ENCODE results near the gene GLUL.
A peak's percentile ranks its signal among the peaks of the same experiment; 100 is the strongest.

Gene GLUL

DNA sequence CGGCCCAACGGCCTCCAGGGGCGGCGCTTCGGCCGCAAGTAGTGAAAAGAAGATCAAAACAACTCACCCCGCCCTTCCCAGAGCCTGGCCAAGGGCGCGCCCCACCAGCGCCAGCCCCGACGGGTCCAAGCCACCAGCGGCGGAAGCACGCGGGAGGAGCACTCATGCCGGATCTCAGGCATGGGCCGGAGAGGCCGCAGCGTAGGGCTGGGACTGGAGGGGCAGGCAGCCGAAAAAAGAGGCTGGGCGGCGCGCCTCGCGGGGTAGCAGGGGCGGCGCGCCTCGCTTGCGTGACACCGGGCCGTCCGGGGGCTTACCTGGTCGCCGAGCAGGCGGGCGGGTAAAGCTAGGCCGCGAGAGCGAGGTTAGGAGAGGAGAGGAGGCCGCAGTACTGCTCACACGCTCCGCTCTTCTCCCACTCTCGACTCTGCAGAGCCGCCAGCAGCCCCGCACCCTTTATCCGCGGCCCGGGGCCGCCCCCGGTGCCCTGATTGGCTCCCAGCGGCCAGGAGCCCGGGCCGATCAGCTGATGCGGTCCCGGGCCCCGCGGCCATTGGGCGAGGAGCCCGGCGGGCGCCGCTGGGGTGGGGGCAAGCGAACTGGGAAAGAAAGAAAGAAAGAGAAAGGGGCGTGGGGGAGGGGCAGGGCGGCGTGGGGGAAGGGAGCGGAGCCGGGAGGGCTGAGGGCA lies at the start of gene GLUL:
GLUL (minus strand) TSS at position 429 of the 688 bp plus-strand sequence. CDS start 3,053 bp downstream, outside the sequence.
- DNase-seq, result peak; percentile 89

DNA sequence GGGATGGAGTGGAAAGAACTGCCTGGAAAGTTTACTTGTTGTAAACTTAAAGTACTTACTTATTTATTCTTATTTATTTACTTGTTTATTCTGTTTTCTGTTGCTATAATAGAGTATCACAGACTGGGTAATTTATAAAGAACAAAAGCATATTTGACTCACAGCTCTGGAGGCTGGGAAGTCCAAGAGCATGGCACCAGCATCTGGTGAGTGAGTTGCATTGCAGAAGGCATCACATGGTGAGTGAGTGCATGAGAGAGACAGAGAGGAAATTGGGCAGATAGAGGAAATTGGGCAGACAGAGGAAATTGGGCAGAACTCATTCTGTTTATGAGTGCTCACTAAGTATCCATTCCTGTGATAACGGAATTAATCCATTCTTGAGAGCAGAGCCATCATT lies 46.7 kb upstream of the GLUL start:
- DNase-seq, result no peak

DNA sequence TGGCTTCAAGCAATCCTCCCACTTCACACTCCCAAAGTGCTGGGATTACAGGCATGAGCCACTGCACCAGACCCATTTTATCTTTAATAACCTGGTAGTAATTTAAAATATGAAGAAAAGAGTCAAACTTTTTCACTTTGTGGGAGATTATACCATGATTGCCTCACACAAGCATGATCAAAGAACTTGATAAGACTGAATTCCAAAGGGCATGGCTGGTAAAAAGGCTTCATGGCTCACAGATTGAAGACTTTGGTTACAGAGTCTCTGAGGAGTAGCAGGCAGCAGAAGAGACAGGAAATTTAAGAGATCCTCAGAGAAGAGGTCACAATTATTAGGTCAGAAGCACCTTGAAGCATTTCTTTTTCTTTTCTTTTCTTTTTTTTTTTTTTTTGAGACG lies 42.0 kb upstream of the GLUL start:
- DNase-seq, result no peak

DNA sequence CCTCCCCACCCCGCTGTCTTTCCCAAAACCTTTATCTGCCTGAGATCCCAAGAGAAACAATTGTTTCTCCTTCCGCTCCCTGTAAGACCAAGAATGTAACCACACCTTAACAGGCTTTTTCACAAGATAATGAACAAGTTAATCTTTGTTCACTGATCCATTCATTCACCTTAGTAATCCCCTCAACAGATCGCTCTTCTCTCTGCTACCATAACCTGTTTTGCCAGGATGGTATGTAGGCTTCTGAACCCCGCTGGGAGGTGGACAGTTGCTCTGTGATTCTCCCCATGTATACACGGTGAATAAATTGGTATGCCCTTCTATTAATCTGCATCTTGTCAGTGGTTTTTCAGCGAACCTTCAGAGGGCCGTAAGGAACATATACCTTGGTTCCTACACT lies 39.7 kb upstream of the GLUL start:
- no peak for DNase-seq

DNA sequence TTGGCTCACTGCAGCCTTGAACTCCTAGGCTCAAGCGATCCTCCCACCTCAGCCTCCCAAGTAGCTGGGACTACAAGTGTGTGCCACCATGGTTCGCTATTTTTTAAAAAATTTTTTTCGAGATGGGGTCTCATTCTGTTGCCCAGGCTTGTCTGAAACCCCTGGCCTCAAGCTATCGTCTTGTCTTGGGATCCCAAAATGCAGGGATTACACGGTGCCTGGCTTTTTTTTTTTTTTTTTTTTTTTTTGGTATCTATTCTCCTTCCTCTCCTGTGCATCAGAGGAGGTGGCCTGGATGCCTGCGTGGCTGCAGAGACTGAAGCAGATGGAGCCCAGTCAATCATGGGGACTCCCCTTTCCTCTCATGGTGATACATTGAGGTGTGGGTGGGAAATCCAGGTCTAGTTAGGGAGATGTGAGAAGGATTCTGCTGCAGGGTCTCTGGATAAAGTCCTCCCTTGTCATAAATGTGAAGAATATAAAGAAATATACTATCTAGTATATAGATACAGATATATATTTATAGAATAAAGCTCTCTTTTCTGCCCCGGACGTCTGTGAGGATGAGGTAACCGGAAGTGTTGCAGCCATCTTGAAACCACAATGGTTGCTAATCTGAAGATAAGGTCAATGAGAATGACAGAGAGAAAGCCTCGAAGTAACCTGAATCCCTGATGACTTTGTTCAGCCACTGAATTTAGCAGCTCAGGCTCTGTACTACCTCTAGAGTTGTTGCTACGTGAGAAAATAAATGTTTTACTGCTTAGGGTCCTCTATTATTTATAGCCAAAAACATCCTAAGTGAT lies 38.9 kb upstream of the GLUL start:
- no peak for DNase-seq

DNA sequence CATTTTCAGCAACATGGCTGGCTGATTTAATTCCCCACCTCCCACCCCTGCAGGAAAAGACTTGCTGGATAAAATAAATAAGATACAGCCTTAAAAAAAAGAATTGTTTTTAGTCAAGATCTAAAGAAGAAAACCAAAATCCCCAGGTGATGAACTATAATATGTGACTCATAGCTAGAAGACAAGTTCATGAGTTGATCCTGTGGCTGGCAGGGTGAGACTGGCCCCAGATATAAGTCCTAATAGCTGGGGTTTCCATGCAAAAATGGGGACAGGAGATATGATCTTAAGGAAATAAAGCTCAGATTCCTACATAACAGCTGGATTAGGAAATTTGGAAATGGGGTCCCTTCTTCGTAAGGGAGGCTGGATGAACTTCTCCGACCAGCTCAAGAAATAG lies 36.5 kb upstream of the GLUL start:
- no peak for DNase-seq

DNA sequence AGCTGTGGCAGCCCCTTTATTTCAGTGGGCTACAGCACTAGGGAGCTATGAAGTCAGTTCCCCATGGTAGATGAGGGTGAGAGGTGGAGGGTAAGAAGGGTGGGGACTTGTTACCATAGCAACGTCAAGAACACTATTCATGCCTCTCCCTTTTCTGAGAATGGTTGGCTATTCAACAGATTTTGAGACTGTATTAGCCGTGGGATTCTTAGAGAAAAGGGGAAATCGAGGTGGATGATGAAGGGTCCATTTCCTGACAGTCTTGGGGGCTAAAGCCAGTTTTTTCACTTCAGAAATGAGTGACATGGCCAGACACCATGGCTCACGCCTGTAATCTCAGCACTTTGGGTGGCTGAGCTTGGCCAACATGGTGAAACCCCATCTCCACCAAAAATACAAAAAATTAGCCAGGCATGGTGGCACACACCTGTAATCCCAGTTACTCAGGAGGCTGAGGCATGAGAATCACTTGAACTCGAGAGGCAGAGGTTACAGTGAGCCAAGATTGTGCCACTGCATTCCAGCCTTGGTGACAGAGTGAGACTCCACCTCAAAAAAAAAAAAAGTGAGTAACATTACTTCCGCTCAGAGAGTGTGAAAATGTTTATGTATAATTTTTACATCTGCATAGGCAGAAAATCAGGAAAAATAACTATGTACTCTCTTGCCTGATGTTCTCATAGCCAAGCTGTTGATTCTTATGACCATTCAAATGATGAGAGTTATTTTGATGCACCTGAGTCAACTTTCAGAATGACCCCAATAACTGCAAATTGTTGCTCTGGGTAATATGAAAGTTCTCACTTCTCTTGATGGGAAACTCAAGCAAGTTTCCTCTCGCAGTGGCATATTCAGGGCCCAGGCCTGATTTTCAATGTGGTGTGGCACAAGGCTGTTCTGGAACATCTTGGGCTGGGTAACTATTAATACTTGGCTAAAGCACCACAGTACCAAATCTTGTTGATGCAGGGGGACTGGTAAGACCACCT lies 35.1 kb upstream of the GLUL start:
- DNase-seq, result no peak

DNA sequence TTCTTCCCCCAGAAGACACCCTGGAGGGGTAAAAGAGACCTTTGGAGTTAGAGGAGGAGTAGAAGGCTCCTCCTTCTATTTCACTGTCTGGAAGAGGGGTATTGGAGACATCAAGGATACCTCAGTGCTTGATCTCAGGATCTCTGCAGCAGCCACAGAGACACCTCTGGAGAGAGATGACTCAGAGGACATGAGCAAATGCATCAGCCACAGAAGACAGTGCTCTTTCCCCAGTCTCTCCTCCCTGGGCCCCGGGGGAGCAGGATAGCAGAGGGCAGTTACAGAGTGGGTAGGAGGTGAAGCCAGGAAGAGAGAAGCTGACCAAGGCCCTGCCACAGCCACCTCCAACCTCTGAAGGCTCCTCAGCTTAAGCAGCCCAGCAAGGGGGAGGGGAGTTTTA lies 24.2 kb upstream of the GLUL start:
- no peak for DNase-seq

DNA sequence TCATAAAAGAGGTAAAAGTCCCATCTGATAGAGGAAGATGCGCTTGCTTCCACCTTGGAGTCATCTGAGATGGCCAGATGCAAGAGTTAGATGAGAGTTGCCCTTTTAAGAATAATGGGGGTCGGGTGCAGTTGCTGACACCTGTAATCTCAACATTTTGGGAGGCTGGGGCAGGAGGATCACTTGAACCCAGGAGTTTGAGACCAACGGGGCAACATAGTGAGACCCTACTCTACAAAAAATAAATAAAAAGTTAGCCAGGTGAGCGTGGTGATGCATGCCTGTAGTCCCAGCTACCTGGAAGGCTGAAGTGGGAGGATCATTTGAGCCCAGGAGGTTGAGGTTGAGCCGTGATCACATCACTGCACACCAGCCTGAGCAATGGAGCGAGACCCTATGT lies 22.4 kb upstream of the GLUL start:
- no peak for DNase-seq

DNA sequence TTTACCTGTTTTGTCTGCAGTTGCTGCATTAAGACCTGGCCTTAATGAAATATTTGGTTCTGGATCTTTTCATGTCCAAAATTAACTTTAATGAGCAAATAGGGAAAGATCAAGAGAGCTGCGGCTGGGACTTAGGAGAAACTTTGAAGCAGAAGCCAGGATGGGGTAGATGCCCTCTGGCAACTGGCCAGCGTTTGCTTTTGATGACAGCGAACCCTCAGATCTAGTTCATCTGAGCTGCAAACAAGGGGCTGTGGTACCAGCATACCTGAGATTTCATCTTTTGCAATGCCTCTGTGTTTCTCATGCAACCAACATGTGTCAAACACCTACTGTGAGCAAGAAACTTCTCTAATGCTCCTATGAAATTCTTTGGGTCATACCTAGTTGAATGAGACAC lies 21.9 kb upstream of the GLUL start:
- no peak for DNase-seq

DNA sequence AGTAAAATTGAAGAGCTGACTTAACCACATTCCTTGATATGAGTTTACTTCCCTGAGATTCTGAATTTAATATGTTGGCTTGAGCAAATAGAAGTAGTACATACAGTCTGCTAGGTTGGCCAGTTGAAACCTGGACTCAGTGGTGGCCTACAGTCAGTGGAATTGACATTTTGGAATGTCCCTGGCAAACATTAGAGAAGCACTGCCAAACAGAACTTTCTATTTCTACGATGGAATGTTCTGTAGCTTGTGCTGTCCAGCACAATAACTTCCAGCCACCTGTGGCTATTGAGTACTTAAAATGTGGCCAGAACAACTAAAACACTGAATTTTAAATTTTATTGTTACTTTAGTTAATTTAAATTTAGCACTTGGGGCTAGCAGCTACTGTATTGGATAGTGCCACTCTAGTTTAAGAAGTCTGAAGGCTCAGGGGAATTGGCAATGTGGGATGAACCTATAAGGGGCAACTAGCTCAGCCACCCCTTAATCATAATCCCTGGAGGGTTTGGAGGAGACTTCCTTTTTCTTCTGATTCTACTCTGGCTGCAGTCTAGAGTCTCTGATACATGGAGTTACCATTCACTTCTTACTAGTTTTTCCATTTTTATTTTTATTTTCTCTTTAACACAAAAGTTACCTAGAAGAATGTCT lies 19.2 kb upstream of the GLUL start:
- DNase-seq, result no peak

DNA sequence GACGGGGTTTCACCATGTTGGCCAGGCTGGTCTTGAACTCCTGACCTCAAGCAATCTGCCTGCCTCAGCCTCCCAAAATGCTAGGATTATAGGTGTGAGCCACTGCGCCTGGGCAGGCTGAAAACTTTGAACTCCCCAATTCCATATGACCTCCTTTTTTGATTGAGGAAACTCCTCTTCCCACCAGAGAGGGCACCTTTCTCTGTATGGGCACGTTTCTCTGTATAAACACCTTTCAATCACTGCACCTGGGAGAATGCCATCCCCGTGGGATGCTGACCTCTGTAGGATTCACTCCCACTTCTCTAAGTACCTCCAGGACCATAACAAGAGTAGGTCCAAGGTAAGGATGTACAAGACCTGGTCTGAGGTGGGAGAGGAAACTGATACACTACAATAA lies 18.5 kb upstream of the GLUL start:
- no peak for DNase-seq

DNA sequence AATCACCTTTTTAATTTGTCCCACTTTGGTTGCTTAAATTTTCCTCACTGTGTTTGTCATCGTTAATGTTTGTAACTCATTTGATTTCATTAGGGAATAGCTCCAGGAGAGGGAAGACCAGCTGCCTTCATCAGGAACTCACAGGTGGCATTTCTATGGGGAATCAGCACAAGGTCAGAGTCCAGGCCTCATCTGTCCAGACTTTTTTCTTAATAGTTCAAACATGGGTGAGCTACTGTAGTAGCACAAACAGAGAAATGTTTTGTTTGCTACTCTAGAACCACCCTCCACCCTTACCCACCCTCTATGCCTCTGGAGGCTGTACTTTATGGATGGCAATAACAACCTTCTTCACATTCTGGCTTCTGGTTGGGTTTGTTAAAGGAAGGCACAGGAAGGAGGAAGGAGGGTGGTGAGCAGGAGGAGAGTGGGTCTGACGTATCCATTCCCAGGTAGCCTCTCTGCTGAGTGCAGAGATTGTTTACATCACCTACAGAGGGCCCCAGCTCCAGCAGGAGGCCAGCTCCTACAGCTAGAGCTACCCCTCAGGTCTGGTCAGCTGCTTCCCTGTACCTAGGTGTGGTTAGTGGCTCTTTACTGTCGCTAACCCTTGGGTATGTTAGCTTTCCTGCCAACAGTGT lies 17.0 kb upstream of the GLUL start:
- no peak for DNase-seq

DNA sequence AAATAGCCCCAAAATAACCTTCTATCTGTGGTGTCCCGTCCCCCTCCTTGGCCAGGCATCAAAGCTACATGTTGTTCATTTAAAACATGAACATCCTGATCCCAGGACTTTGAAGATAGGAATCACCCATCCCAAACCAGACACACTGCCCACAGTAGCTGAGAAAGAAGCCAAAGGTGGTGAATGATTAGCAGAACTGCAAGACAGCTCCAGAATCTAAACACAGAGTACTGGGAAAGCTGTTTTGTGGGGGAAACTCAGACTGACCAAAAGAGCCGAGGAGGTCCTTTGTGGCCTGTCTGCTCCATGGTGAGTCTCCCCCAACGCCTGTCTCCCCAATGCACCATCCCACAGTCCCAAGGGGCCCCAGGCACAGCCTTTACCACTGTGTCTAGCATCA lies 16.1 kb upstream of the GLUL start:
- DNase-seq, result no peak

DNA sequence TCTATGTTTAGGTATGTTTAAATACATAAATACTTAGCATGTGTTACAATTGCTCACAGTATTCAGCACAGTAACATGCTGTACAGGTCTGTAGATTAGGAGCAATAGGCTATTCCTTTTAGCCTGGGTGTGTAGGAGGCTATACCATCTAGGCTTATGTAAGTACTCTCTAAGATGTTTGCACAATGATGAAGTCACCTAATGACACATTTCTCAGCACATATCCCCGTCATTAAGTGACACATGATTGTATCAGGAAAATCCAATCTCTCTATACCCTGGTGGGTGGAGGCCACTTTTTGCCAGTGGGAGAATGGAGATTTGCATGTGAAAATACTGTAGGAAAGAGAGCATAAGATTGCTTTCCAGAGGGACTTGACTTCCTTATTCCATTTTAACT lies 14.4 kb upstream of the GLUL start:
- DNase-seq, result no peak

DNA sequence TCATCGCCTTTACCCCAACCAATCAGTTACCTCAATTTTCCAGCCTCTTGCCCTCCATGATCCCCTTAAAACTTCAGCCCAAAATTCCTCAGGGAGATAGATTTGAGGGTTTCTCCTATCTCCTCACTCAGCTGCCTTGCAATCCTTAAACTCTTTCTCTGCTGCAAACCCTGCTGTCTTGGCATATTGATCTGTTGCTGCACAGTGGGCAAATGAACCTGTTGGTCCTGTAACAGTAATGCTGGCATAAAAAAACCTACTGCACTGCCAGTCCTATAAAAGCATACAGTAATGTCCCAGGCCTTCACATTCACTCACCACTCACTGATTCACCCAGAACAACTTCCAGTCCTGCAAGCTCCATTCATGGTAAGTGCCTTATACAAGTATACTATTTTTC lies 14.0 kb upstream of the GLUL start:
- DNase-seq, result no peak

DNA sequence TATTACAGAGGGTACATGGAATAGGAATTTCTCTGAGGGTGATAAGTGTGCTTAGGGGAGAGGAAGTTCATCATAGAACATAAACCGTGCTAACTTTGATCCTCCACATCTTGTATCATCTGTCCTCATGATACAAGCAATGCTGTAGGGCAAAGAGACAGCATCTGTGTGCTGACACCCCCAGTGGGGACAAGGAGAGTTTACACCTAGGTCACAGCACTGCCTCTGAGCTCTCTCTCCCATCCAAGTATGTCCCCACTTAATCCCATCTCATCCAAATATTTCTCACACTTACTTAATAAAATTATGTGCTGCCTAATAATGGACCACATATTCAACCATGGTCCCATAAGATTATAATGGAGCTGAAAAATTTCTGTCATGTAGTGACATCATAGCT lies 13.2 kb upstream of the GLUL start:
- no peak for DNase-seq

DNA sequence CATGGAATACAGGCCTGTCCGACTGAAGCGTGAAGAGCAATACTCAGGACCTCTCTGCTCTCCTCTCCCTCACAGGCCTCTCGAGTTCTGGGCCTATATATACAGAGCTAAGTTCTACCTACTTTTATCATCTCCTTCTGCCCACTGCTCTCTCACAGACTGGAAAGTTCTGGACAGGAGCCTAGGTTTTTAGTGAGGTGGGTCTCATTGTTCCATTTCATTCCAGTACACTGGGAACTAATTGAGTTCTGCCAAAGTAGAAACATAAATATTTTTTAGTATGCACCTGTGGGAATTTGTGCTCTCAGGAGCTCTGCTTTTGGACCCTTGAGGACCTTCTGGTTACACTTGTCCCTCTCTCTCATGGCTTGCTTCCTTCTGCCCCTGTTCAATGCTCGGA lies 9.0 kb upstream of the GLUL start, which contains the start of gene TEDDM1:
TEDDM1 (minus strand) TSS at position 101 of the 400 bp plus-strand sequence. CDS start 182 bp downstream, outside the sequence.
- no peak for DNase-seq

DNA sequence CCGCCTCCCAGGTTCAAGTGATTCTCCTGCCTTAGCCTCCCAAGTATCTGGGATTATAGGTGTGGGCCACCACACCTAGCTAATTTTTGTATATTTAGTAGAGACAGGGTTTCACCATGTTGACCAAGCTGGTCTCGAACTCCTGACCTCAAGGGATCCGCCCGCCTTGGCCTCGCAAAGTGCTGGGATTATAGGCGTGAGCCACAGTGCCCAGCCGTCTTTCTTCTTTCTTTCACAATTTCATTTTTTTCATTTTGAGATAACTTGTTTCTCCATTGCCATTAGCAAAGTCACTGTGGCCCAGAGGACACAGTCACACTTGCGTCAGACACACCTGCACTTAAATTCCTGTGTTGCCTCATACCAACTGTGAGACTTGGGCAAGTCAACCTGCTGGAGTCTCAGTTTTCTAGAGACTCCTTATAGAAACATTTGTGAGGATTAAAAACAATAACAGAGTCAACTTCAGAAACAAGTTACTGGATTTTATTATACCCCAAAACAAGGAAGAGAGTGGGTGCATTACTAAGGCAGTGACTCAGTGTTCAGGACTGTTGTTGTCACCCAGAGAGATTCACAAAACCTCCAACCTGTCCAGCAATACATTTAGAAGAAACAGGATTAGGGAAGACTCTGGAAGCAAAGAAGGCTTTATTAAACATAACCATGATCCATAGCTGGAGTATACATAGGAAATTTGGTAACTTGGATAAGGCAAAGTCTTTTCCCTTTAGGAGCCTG lies 6.2 kb upstream of the GLUL start:
- no peak for DNase-seq

DNA sequence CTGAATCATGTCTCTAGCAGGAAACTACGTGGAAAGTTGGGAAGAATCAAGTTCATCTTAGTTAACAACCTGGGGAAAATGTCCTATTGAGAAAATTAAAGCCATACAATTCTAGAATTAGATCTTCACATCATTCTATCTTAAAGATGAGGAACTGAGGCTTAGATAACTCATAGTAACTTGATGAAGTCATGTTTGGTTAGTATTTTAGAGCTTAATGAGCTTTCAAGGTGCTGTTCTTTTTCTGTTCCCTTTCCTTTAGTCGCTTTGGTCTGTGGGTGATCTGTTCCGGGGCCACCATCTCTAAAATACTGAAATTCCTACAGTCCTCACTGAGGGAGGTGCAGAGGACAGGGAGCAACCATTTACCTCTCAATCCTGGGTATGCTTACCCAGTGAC lies 4.3 kb upstream of the GLUL start:
- DNase-seq, result no peak

DNA sequence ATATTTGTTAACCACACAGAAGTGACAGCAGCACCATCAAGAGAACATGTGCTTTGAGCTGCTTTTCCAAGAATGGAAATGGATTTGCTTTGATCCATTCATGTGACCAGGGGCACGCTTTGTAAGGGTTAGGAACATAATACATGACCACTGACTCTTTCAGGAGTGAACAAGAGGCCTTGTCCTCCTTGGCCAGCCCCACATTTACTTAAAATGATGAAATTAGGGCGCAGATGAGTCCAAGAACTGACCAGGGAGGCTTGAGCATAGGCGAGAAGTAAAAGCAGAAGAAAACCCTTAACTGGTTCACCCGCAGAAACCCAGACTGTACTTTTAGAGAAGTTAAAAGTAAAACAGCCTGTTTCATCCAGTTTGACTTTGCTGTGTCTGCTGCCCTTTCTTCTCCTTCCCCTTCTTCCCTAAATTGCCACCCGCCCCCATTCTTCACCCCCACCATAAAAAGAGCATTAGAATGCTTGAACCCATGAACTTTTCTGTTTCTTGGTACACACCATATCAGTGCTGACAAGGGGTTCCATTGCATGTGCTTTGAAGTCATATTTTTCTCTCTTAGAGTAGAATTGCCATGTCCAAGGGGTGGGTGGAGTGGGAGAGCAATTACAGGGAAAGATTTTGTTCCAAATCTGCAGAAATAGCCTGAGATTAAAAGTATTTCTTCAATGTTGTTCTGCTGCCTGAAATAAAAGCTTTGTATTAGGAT lies 2.6 kb upstream of the GLUL start:
- no peak for DNase-seq
